GM19452 (cell line): ENCODE results near the gene WDR6.
A peak's percentile ranks its signal among the peaks of the same experiment; 100 is the strongest.

Experiments used
- ATAC-seq: cut with Tn5 transposase; IDR thresholded peaks from one replicate; pipeline ENCODE4 v1.9.1; 2021; ENCODE audit not compliant: unreplicated experiment

WDR6 gene, protein sequence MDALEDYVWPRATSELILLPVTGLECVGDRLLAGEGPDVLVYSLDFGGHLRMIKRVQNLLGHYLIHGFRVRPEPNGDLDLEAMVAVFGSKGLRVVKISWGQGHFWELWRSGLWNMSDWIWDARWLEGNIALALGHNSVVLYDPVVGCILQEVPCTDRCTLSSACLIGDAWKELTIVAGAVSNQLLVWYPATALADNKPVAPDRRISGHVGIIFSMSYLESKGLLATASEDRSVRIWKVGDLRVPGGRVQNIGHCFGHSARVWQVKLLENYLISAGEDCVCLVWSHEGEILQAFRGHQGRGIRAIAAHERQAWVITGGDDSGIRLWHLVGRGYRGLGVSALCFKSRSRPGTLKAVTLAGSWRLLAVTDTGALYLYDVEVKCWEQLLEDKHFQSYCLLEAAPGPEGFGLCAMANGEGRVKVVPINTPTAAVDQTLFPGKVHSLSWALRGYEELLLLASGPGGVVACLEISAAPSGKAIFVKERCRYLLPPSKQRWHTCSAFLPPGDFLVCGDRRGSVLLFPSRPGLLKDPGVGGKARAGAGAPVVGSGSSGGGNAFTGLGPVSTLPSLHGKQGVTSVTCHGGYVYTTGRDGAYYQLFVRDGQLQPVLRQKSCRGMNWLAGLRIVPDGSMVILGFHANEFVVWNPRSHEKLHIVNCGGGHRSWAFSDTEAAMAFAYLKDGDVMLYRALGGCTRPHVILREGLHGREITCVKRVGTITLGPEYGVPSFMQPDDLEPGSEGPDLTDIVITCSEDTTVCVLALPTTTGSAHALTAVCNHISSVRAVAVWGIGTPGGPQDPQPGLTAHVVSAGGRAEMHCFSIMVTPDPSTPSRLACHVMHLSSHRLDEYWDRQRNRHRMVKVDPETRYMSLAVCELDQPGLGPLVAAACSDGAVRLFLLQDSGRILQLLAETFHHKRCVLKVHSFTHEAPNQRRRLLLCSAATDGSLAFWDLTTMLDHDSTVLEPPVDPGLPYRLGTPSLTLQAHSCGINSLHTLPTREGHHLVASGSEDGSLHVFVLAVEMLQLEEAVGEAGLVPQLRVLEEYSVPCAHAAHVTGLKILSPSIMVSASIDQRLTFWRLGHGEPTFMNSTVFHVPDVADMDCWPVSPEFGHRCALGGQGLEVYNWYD

DNA sequence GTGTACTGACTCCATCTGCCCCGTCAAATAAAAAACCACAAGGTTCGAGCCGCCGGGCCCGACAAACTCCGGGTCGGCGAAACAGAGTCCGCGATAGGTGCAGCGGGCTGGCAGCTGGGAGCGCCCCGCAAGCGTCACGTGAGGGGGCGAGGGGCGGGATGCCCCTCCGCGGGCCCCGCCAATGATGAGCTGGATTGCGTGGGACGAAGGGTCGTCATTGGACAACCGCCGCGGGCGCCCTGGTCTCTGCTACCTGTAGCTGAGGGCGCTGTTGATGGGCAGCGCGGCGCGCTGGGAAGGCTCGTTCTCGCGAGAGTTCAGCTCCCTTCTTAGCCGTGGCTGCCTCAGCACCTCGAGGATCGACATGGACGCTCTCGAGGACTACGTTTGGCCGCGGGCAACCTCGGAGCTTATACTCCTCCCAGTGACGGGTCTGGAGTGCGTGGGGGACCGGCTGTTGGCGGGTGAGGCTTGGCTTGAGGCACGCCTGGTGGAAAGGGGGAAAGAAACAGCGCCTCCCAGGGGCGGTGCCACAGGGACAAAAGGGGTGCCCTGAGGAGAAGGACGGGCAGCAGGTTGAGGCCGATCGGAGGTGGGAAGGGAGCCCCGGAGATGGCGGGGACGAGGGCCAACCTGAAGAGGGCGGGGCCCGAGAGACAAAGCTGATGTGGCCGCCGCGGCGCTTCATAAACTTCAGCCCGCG, at the start of gene WDR6:
WDR6 (plus strand) TSS at position 324 of the 703 bp plus-strand sequence; CDS start at position 365, 41 bp downstream.
- peak; percentile 84 for ATAC-seq

DNA sequence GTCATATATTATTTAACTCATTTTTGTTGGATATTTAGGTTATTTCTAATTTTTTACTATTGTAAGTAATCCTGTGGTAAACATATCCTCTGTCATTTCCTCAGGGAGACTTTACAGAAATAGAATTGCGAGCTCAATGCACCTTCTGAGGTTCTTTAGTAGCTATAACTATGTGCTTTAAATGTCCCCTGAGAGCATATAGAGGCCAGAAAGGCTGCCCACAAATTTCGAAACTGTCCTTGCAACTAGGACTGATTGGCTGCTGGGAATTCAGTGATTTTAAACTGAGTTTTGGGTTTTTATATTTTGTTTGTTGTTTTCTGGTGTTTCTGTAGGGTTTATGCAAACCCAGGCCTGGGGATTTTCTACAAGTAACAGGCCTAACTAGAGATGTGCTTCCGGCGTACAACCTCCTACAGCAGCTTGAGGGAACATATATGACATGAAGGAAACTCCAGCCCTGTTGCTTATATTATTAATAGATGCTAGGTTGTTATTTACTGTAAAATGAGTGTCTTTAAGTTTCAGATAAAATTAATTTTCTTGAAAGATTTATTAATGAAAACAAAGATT, 46.3 kb upstream of the WDR6 start:
- ATAC-seq: no peak

DNA sequence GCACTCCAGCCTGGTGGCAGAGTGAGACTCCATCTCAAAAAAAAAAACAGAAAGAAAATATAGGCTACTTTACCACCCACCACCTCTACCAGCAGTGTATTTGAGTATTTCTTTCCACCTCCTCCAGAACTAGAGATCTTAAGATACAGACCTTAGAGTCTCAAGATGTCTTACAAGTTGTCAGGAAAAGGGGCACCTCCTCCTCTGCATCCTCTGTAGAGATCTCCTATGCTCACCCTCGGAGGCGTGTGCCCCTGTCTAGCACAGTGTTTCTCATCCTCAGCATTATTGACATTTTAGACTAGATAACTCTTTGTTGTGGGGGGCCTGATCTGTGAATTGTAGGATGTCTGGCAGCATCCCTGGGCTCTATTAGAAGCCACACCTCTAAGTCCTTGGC, 44.9 kb upstream of the WDR6 start:
- no peak for ATAC-seq

DNA sequence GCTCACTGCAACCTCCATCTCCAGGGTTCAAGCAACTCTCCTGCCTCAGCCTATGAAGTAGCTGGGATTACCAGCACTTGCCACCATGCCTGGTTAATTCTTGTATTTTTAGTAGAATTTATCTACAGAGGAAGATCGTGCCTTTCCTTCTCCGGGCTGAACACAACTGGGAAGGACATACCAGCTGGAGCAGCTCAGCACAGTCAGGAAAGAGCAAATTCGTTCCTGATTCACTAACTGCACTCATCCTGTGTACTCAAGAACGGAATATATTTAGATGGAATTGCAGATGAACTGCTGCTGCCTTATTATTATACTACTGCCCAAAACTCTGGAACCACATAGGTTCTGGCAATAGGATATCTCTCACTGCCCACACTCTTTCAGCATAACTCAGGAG, 44.3 kb upstream of the WDR6 start:
- no peak for ATAC-seq

DNA sequence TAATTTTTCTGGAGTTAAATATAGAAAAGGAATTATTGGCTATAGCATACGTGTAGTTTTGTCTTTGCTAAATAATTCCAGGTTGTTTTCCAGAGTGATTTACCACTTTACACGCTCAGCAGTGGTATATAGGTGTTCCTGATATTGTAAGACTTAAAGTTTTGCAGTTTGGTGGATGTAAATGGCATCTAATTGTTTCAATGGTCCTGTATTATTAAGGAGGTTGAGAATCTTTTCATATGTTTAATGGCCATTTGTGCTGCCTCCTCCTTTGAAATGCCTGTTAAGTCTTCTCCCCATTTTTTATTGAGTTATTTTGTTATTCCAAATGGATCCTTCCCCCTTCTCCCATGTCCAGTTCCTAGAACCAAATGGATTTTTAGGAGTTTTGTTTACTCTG, 43.6 kb upstream of the WDR6 start:
- ATAC-seq: no peak

DNA sequence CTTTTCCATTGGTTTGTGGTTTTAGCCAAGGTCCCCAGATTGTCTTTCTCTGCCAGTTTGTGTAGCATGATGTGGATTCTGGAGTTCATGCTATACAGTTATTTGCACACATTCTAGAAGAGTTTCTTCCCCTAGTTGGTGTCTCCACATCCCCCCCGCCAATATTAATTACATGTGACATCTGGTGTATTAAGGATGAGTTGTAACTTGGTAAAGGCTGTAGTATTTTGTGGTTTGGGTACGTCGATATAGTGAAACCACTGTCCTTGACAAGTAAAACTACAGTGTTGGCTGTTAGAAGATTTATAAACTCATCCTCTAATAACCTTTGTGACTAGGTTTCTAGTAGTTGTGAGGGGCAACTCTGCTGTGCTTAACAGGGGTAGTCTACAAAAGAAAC, 40.8 kb upstream of the WDR6 start:
- ATAC-seq: no peak

DNA sequence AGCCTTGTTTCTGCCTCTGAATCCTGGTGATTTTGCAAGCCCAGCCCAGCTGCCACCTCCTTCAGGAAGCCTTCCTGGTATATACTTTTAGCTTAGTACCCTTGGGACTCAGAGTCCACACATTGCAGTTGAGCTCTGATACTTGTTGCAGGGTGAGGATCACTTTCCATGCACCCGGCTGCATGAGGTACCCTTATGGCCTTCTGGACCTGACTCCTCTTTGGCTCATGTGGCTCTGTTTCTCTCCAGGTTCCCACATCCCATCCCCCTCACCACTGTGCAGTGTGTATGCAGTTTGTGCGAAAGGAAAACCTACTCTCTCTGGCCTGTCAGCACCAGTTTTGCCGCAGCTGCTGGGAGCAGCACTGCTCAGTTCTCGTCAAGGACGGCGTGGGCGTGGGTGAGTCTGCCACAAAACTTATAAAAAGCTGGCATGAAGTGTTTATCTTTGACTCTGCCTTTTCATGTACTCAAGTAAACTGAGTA, 40.3 kb upstream of the WDR6 start:
- ATAC-seq: no peak

DNA sequence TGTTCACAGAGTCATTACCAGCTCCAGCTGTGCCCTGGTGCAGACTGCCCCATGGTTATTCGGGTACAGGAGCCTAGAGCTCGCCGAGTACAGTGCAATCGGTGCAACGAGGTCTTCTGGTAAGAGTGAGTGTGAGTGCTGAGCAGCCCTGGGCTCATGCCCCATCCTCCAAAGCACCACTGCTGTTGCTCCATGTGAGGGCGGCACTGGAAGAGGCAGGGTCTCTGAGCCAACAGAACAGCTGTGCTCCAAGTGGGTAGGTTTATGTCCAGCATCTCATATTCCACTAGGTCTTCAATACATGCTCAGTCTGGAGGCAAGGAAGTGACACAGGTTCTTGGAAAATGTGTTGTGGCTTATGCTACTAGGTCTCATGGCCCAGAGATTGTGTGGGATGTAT, 36.6 kb upstream of the WDR6 start:
- ATAC-seq: no peak

DNA sequence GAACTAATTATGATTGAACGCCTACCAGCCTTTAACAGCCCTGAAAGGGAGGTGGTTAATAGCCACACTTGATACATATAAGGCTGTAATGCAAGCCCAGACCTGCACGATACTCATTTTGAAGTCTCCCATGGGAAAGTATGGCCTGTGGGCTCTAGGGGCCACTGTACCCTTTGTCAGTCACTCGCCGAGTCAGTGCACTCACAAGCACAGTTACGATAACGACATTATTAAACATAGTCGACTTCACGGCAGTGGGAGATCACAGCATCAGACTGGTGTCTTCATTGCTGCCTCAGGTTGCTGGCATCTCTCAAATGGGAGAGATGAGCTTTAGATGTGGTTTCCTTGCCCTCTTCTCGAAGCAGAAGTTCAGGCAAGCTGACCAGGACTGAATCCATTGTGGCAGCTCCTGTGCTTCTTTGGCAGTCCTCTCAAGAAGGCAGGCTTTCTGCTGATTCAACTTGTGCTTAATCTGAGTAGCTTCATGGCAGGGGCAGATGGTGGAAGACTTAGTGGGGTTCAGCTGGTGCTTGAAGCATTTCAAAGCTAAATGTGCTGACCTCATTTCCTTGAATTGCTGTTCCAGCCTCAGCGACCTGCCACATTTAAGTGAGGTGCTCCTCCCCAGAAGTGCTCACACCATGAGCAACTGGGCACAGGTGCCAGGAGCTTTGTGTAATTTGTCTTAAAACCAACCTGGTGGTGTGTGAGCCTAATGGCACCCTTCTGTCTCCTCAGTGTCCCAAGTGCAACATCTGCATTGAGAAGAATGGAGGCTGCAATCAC, 32.9 kb upstream of the WDR6 start:
- ATAC-seq: no peak

DNA sequence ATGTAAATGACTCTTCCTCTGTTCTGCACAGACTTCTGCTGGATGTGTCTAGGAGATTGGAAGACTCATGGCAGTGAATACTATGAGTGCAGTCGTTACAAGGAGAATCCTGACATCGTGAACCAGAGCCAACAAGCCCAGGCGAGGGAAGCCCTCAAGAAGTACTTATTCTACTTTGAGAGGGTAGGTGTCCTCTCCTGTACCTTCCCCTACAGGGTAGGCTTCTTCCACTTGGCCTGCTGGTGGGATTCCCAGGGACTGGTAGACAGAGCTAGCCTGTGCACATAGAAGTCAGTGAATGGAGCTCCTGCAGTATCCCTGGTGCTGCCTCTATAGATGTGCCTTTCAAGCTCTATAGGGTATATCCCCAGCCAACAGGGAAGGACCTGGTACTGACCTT, 27.7 kb upstream of the WDR6 start:
- no peak for ATAC-seq

DNA sequence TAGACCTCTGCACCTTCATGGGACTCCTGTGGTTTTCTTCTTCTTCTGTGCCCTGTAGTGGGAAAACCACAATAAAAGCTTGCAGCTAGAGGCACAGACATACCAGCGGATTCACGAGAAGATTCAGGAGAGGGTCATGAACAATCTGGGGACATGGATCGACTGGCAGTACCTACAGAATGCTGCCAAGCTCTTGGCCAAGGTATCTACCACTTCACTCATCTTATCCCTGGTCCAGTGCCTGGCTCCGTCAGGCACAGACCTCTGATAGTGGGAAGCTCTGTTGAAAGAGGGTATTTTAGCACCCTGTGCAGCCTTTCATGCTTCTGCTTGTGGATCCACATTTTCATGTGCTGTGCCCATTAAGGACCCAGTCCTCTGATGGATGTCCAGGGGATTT, 26.9 kb upstream of the WDR6 start:
- no peak for ATAC-seq

DNA sequence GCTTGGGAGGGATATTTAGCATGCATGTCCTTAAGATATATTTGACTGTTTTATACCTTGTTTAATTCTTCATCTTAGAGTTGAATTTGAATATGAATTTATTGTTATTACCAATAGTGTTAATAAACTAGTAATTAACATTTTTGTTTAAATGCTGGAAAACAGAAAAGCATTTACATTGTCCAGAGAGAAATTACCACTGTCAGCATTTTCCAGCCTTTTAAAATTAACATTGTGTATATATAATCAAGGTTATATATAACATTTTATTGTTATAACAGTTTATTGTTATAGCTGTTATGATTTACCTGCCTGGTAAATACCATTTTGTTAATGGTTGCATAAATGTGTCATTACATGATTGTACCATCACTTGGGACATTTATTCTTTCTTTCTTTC, 25.2 kb upstream of the WDR6 start:
- ATAC-seq: no peak

DNA sequence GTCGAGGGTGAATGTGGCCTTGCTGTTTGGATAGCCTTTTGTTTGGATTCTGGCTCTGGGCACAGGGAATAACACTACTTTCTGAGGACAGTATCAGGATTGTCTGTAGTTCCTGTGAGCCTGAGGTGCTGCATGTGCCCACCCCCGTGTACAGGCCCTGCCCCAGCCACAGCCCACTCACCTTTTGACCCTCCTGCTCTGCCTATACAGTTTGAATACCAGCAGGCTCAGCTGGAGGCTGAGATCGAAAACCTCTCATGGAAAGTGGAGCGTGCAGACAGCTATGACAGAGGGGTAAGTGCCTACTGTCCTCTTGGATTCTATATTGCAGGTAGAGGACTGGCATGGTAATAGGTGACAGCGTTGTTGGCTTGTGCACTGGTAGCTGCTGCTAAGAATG, 24.5 kb upstream of the WDR6 start:
- no peak for ATAC-seq

DNA sequence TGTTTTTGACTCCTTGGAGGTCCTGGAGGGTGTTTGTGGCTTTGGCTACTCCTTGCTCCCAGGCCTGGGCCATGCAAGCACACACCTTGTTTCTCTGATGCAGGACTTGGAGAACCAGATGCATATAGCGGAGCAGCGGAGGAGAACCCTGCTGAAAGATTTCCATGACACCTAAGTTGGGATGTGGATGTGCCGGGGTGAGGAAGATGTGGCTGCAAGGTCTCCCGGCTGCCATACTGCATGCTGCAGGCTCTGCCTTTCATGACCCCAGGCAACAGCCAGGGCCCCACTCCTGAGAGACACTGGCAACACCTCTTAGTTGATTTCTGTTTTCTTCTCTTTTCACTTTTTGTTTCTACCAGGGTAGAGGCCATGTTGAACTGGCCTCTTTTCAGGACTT, 24.1 kb upstream of the WDR6 start:
- ATAC-seq: no peak

DNA sequence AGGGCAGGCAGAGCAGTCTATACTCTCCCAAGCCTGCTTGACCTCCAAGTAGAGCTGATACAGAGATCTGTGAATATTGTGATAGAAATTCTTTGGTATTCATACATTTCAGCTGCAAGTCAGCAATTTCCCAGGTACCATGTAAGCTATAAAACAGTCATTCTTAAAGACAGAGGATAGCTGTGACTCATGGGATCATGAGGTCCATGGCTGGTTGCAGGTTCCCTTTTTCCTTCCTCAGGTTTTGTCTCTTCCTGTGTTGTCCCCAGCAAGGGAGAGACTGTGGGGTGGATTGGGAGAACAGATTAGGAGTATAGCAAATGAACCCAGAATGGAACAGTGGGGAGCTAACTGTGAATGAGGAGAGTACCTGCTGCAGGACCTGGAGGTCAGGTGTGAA, 22.5 kb upstream of the WDR6 start:
- ATAC-seq: no peak

DNA sequence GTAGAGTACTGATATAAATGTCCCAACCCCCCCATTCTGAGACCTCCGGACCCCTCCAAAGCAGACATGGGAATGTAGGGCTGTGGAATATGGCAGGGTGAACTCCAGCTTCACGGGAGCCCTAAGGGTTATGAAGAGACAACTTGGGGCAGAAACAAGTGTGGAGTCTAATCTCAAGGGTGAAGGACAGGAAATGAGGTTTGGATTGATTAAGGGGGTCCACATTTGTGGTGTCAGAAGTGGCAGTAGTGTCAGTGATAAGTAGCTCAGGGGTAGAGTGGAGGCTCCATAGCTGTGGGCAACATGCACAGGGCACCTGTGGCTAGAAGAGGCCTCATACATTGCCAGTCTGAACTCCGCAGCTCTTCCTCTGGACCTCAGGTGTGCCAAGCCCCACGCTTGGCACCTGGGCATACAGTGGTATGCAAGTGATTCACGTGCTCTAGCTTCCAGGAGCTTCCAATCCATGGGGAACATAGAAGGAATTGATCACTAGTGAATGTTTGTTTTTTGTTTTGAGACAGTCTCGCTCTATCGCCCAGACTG, 21.3 kb upstream of the WDR6 start:
- ATAC-seq: no peak

DNA sequence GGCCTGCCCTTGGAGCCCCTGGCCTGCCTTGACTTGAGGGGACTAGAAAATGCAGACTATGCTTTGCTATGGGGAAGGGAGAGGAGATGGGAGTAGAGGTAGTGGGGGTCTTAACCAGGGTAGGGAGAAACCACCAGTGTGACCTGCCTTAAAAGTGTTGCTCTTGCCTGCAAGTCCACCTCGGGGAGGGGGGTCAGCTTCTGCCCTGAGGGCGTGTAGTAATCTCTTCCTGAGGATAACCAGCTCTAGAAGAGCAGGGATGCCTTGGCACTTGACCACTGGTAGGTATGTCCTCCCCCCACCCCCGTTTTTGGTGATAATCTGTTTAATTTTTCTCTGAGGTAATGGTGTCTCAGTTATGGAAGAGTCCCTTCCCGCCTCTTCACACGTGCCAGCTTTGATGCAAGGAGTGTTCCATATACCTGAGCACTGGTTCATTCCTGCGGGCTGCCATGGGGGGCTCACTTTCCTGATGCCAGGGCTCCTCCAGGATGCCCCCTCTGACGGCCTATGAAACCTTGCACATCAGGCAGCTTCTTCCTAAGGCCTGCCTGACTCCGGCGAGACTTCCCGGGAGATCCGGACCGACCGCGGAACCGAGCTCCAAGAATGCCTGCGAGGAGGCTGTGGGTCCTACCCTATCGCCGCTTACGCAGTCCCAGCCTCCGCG, 17.9 kb upstream of the WDR6 start:
- no peak for ATAC-seq

DNA sequence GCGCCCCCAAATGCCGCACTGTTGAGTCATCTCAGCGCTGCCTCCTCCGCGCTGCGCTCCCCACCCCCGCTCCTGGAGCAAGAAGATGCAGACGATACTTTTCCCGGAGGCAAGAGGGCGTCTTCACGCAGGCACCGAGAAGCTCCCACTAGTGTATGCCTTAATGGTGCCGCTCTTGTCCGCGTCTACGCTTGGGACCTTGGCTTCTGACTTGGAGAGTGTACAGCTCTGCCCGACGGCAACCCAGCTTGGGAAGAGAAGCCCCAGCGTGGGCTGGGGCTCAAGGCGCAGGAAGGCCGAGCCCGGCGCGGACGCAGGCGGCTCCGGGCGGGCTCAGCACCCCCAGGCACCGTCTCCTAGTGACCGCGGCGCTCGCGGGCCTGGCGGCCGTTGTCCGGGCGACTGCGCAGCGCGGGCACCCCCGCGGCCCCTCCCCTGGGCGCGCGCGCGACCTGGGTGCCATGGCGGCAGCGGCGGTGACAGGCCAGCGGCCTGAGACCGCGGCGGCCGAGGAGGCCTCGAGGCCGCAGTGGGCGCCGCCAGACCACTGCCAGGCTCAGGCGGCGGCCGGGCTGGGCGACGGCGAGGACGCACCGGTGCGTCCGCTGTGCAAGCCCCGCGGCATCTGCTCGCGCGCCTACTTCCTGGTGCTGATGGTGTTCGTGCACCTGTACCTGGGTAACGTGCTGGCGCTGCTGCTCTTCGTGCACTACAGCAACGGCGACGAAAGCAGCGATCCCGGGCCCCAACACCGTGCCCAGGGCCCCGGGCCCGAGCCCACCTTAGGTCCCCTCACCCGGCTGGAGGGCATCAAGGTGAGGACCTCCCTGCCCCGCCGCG, 17.2 kb upstream of the WDR6 start, which contains the start of gene P4HTM:
P4HTM (plus strand) TSS at position 446 of the 840 bp plus-strand sequence; CDS start at position 462, 16 bp downstream.
- no peak for ATAC-seq
